Esophagus squamous epithelium (tissue), 5 donors: ENCODE data around the gene MBP. TPM values are rescaled to one million over a fixed set of nuclear protein-coding genes. Genes with fewer than 3 reads are reported as not detected.

Experiments
- DNase-seq: peaks from one replicate; lab custom pipeline; 2025; lab: John Stamatoyannopoulos, UW
- H3K27ac ChIP-seq, 4 donors: fragments of 200-600 bp; sonication (generic); one replicate each; pipeline ENCODE4 v1.5.1; 2016 to 2019; ENCODE audit warnings: mild to moderate bottlenecking in 1 of 4
- H3K27me3 ChIP-seq, 4 donors: fragments of 200-600 bp; sonication (generic); 1 replicate in 3 of 4; 2 replicates in 1 of 4; pipeline versions ENCODE4 v1.5.1 to v1.6.0; 2017 to 2021; ENCODE audit warnings: antibody characterized with exemption in 1 of 4
- H3K36me3 ChIP-seq, 3 donors: fragments of 200-600 bp; sonication (generic); one replicate each; pipeline ENCODE4 v1.5.1; 2016 to 2019
- H3K4me1 ChIP-seq, 3 donors: fragments of 200-600 bp; sonication (generic); one replicate each; pipeline ENCODE4 v1.5.1; 2017 to 2019
- H3K4me3 ChIP-seq, 4 donors: fragments of 200-600 bp; sonication (generic); 1 replicate in 3 of 4; 2 replicates in 1 of 4; pipeline ENCODE4 v1.5.1; 2016 to 2019; ENCODE audit warnings: mild to moderate bottlenecking in 2 of 4, moderate library complexity in 1 of 4
- H3K9me3 ChIP-seq, 3 donors: fragments of 200-600 bp; sonication (generic); one replicate each; pipeline ENCODE4 v1.5.1; 2016 to 2019
- POLR2A ChIP-seq, 4 donors: fragments of 450-650 bp; IDR thresholded peaks; one replicate each; pipeline ENCODE4 v1.6.1; 2017; ENCODE audit warnings: antibody characterized with exemption in 4 of 4, mild to moderate bottlenecking in 4 of 4, moderate library complexity in 3 of 4
- WGBS, 2 donors: methylation state at CpG; one replicate each; pipeline ENCODE4 v1.1.5; 2018; 5-methylcytosine and 5-hydroxymethylcytosine counted together
- intact Hi-C: fragments of 100-400 bp; cut with DNase I; formaldehyde crosslinking; loops from one replicate; pipeline ENCODE4 v1.15.0; 2022
- total RNA-seq, 4 donors: library from RNA; depleted of rRNA; stranded (reverse); fragments of >200 nt; gene quantifications; one replicate each; pipeline ENCODE4 v1.1.0, GENCODE V29; 2016
- TF ChIP-seq, protein P1 (sequence below), 6 experiments: fragments of 450-650 bp in 4 of 6; fragments of 200-600 bp in 2 of 6; sonication (generic) in 2 of 6; IDR thresholded peaks; one replicate each; pipeline ENCODE4 v1.5.1; 2016 to 2019; ENCODE audit warnings: antibody characterized with exemption in 6 of 6, mild to moderate bottlenecking in 4 of 6, moderate library complexity in 4 of 6
- donor health status: DM: yes; HTN: yes; CAD: no.

MBP gene
- total RNA-seq, 4 donors from 2014 or later: 21.9 to 38.9 (median 25.2) TPM

DNA sequence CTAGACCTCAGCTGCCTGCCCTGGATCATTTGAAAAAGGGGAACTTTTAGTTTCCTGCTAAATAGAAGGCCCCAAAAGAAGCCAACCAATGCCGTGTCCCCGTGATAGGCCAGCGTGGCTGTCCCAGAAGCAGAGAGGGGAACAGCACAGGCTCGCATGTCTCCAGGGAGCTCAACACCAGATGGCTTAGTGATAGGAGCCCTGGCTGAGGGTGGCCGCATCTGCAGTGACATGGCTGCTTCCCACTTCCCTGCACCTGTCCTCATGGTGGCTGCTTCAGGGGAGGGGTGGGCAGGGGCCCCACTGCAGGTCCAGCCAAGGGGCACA is 79.6 kb downstream of the MBP start:
- intact Hi-C loops: no loop called here
- Histone ChIP-seq H3K27ac (peak overlapping the region in 3 of 4 donors; percentile 33 to 92 (median 84)), H3K36me3 (peaks cover 0 to 20% (median 0%) of the 10 kb centered on the region in 3 donors), H3K4me1 (peaks cover 8 to 74% (median 24%) of the 10 kb centered on the region in 3 donors), H3K27me3 (no peaks in the 10 kb centered on the region), H3K4me3 (no peak overlapping the region), H3K9me3 (no peaks in the 10 kb centered on the region)
- WGBS, 2 donors: 43 to 100% methylated on average over 3 to 4 of the region's 5 CpGs
- TF ChIP-seq, protein P1, sequence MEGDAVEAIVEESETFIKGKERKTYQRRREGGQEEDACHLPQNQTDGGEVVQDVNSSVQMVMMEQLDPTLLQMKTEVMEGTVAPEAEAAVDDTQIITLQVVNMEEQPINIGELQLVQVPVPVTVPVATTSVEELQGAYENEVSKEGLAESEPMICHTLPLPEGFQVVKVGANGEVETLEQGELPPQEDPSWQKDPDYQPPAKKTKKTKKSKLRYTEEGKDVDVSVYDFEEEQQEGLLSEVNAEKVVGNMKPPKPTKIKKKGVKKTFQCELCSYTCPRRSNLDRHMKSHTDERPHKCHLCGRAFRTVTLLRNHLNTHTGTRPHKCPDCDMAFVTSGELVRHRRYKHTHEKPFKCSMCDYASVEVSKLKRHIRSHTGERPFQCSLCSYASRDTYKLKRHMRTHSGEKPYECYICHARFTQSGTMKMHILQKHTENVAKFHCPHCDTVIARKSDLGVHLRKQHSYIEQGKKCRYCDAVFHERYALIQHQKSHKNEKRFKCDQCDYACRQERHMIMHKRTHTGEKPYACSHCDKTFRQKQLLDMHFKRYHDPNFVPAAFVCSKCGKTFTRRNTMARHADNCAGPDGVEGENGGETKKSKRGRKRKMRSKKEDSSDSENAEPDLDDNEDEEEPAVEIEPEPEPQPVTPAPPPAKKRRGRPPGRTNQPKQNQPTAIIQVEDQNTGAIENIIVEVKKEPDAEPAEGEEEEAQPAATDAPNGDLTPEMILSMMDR (IDR thresholded peaks at IDR 0.05): no peak
- no peak for TF ChIP-seq POLR2A (IDR thresholded peaks at IDR 0.05)
- DNase-seq: no peak

DNA sequence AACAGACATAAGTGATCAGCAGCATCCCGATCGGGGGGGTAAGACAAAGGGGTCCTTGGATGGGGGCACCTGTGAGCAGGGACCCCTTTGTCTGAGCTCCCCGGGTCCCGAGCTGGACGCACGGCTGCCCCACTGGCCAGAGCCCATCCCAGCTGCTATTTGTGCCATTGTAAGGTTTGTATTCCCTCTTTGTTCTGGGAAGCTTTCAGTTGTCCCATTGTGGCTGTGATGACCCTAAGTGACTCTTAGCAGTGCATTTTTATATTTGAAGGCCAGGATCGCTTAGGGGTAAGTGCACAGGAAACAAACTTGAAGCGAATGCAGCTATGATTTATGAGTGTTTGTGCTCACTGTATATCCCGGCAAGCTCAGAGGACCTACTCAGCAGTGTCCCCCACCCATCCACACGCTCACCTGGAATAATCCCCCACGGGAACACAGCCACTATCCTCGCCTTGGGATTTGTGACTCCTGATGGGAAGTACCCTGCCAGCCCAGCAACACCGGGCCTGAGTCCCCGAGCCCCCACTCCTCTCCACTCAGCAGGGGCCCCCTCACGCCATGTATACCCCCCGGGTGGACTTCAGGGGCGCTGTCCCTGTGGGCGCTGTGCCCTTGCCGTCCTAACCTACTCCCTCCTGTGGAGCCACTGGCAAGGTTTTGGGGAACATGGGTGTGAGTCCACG is 80.1 kb downstream of the MBP start:
- H3K9me3 ChIP-seq: no peaks in the 10 kb centered on the region
- 82 to 91% methylated on average over 12 to 13 of the region's 20 CpGs for WGBS, 2 donors
- TF ChIP-seq, protein P1 (IDR thresholded peaks at IDR 0.05): no peak
- TF ChIP-seq POLR2A (IDR thresholded peaks at IDR 0.05): no peak
- H3K27ac ChIP-seq: peak overlapping the region in 2 of 4 donors; percentile 84 to 92
- intact Hi-C loops: no loop called here
- H3K36me3 ChIP-seq: peaks cover 0 to 22% (median 0%) of the 10 kb centered on the region in 3 donors
- H3K27me3 ChIP-seq: no peaks in the 10 kb centered on the region
- DNase-seq: no peak
- H3K4me1 ChIP-seq: peaks cover 8 to 73% (median 24%) of the 10 kb centered on the region in 3 donors
- H3K4me3 ChIP-seq: no peak overlapping the region

DNA sequence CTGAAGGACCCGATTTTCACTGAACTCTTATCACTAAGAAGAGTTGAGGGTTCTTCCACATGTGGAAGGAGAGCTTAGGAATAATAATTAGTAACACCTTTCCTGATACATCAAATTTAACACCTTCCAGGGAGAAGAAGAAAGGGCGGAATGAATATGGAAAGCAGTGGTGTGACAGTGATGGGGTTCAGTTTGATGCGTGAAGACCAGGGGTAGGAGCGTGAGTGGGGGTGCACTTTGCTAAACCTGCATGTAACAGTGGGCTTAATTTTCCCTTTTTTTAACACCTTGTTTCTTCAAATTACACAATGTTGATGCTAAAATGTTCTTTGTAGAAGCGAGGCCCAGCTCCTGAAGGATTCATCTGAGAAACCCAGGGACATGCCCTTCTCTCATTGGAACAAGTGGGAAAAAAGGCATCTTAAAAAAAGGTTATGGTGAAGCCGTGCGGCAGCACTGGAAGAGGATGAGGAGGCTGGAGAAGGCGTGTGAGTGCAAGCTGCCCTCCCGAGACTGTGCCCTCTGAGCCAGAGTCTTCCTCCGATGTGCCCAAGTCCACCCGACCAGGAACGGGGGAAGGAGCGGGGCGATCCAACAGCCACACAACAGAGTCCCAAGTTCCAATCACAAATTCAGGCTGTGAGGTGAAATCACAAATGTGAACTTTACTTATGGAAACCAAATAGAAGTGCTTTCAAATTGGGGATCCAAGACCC is 80.8 kb downstream of the MBP start:
- intact Hi-C loops: no loop called here

DNA sequence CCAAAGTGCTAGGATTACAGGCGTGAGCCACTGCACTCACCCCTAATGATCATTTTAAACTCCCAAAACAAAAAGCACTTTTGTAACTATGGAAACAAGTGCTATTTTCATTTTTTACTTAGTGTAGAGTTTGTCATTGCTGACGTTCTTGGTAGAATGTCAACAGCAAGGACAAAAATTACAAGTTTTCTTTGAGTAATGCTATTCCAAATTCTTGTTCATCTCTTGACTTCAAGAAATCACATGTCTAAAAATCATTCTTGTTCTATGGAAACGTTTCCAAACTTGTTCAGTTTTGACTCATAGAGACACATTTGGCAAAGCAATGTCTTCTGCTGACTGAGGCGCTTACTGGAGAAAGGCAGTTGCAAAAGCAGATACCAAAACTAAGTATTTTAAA is 82.6 kb downstream of the MBP start:
- TF ChIP-seq, protein P1 (IDR thresholded peaks at IDR 0.05): no peak
- no peak for TF ChIP-seq POLR2A (IDR thresholded peaks at IDR 0.05)
- Histone ChIP-seq H3K9me3 (no peaks in the 10 kb centered on the region), H3K36me3 (peaks cover 0 to 45% (median 0%) of the 10 kb centered on the region in 3 donors), H3K27ac (peak overlapping the region; percentile 2 to 70 (median 60)), H3K27me3 (no peaks in the 10 kb centered on the region), H3K4me1 (peaks cover 0 to 48% (median 3%) of the 10 kb centered on the region in 3 donors), H3K4me3 (no peak overlapping the region)
- WGBS, 2 donors: 16 to 28% methylated on average over 4 of the region's 4 CpGs
- no peak for DNase-seq
- intact Hi-C loops: no loop called here

More for the DNA sequence above, 80.8 kb downstream of the MBP start:
- Histone ChIP-seq H3K9me3 (no peaks in the 10 kb centered on the region), H3K4me3 (no peak overlapping the region), H3K36me3 (peaks cover 0 to 29% (median 0%) of the 10 kb centered on the region in 3 donors), H3K4me1 (peaks cover 8 to 66% (median 19%) of the 10 kb centered on the region in 3 donors), H3K27me3 (no peaks in the 10 kb centered on the region), H3K27ac (peak overlapping the region in 1 of 4 donors; percentile 2)
- 94 to 98% methylated on average over 11 to 14 of the region's 14 CpGs for WGBS, 2 donors
- no peak for TF ChIP-seq POLR2A (IDR thresholded peaks at IDR 0.05)
- TF ChIP-seq, protein P1 (IDR thresholded peaks at IDR 0.05): no peak
- DNase-seq: no peak
